ENCODE measurements around the gene IGF1R.

The IGF1R gene

DNA sequence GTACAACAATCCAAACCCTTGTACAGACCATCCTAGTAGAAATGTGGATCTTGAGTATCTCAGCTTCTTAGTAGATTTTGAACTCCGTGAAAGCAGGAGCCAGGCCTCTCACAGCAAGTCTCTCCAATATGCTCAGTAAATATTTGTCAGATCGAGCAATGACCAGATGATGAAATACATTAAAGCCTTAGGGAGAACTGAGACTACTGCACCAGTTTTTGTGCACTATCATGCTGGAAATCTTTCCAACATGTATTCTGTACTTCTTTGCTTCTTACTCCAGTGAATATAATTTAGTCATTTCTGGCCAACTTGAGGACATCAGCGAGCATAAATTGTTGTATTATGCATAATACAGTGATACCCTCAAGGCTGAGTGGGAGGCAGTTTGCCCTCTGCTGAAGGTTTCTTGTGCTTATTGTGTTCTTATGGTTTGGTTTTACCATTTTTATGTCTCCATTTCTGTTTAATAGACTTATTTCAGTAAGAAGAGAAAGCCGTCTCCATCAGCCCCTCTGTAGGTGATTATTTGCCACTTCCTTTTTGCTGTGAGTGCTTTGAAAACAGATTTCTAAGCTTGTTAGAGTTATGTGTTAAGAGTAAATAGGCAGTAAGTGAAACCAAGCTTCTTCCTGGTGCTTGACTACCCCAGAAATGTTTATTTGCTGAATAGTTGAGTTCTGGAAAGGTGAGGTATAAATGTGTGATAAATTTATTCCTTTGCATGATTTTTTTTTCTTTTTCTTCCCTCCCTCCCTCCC lies 212.1 kb downstream of the IGF1R start:
- TF ChIP-seq, protein P1, sequence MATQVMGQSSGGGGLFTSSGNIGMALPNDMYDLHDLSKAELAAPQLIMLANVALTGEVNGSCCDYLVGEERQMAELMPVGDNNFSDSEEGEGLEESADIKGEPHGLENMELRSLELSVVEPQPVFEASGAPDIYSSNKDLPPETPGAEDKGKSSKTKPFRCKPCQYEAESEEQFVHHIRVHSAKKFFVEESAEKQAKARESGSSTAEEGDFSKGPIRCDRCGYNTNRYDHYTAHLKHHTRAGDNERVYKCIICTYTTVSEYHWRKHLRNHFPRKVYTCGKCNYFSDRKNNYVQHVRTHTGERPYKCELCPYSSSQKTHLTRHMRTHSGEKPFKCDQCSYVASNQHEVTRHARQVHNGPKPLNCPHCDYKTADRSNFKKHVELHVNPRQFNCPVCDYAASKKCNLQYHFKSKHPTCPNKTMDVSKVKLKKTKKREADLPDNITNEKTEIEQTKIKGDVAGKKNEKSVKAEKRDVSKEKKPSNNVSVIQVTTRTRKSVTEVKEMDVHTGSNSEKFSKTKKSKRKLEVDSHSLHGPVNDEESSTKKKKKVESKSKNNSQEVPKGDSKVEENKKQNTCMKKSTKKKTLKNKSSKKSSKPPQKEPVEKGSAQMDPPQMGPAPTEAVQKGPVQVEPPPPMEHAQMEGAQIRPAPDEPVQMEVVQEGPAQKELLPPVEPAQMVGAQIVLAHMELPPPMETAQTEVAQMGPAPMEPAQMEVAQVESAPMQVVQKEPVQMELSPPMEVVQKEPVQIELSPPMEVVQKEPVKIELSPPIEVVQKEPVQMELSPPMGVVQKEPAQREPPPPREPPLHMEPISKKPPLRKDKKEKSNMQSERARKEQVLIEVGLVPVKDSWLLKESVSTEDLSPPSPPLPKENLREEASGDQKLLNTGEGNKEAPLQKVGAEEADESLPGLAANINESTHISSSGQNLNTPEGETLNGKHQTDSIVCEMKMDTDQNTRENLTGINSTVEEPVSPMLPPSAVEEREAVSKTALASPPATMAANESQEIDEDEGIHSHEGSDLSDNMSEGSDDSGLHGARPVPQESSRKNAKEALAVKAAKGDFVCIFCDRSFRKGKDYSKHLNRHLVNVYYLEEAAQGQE (IDR thresholded peaks at IDR 0.05; ENCODE audit: insufficient replicate concordance, low read depth) = no peak
- TF ChIP-seq GABPA (IDR thresholded peaks at IDR 0.05; ENCODE audit: low read depth) (no peak), POLR2AphosphoS5 (IDR thresholded peaks at IDR 0.05; ENCODE audit: low read depth) (no peak), SPI1 (IDR thresholded peaks at IDR 0.05; ENCODE audit: borderline replicate concordance, low read depth) (peak; percentile 22; the same call in 1 of the 2 replicates)
- Histone ChIP-seq H3K27me3 (ENCODE audit: insufficient read depth, poor library complexity, severe bottlenecking) (no peaks in the 10 kb centered on the region), H3K4me3 (replicated peaks; ENCODE audit: insufficient read depth, low read length) (no peak overlapping the region), H3K27ac (replicated peaks) (no peak overlapping the region)
- no peak for DNase-seq (ENCODE audit: low read depth in 1 of 2, low spot score in 1 of 2)

DNA sequence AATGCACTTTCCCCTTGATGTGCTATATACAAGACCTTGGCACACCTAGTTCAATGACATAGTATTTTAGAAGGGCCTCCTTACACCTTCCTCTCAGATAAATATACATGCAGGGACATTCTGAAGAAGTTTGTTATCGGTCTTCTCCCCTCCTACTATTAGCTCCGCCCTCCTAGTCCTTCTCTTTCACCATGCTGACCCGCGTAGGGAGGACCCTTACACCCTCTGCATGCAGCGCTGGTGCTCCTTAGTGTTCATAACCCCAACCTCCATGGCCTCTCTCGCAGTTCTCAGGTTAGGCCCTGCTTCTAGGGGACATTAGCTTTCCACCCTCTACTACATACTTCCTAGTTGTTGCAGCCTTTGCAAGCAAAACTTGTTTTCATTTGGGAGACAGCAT lies 212.8 kb downstream of the IGF1R start:
- TF ChIP-seq, protein P1 (IDR thresholded peaks at IDR 0.05; ENCODE audit: insufficient replicate concordance, low read depth) = no peak
- TF ChIP-seq, protein P2, sequence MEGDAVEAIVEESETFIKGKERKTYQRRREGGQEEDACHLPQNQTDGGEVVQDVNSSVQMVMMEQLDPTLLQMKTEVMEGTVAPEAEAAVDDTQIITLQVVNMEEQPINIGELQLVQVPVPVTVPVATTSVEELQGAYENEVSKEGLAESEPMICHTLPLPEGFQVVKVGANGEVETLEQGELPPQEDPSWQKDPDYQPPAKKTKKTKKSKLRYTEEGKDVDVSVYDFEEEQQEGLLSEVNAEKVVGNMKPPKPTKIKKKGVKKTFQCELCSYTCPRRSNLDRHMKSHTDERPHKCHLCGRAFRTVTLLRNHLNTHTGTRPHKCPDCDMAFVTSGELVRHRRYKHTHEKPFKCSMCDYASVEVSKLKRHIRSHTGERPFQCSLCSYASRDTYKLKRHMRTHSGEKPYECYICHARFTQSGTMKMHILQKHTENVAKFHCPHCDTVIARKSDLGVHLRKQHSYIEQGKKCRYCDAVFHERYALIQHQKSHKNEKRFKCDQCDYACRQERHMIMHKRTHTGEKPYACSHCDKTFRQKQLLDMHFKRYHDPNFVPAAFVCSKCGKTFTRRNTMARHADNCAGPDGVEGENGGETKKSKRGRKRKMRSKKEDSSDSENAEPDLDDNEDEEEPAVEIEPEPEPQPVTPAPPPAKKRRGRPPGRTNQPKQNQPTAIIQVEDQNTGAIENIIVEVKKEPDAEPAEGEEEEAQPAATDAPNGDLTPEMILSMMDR (IDR thresholded peaks at IDR 0.05; ENCODE audit: insufficient read depth, low read length) = no peak
- TF ChIP-seq GABPA (IDR thresholded peaks at IDR 0.05; ENCODE audit: low read depth) (no peak), SPI1 (IDR thresholded peaks at IDR 0.05; ENCODE audit: borderline replicate concordance, low read depth) (no peak), POLR2AphosphoS5 (IDR thresholded peaks at IDR 0.05; ENCODE audit: low read depth) (no peak)
- no peak overlapping the region for H3K27ac ChIP-seq (replicated peaks)
- no peak for DNase-seq (ENCODE audit: low read depth in 1 of 2, low spot score in 1 of 2)
- no peaks in the 10 kb centered on the region for H3K27me3 ChIP-seq (ENCODE audit: insufficient read depth, poor library complexity, severe bottlenecking)
- no peak overlapping the region for H3K4me3 ChIP-seq (replicated peaks; ENCODE audit: insufficient read depth, low read length)

DNA sequence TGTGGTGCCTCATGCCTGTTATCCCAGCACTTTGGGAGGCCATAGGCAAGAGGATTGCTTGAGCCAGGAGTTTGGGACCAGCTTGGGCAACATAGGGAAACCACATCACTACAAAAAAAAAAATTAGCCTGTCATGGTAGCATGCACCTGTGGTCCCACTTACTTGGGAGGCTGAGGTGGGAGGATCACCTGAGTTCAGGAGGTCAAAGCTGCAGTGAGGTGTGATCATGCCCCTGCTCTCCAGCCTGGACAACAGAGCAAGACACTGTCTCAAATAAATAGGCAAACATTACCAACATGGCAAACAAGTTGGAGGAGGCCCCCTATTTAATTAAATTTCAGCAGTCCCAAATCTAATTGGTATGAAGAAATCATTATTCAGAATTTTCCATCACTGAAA lies 215.6 kb downstream of the IGF1R start:
- H3K27me3 ChIP-seq (ENCODE audit: insufficient read depth, poor library complexity, severe bottlenecking) = no peaks in the 10 kb centered on the region
- no peak for DNase-seq (ENCODE audit: low read depth in 1 of 2, low spot score in 1 of 2)
- no peak overlapping the region for H3K27ac ChIP-seq (replicated peaks)
- no peak overlapping the region for H3K4me3 ChIP-seq (replicated peaks; ENCODE audit: insufficient read depth, low read length)
- TF ChIP-seq POLR2AphosphoS5 (IDR thresholded peaks at IDR 0.05; ENCODE audit: low read depth) = no peak

DNA sequence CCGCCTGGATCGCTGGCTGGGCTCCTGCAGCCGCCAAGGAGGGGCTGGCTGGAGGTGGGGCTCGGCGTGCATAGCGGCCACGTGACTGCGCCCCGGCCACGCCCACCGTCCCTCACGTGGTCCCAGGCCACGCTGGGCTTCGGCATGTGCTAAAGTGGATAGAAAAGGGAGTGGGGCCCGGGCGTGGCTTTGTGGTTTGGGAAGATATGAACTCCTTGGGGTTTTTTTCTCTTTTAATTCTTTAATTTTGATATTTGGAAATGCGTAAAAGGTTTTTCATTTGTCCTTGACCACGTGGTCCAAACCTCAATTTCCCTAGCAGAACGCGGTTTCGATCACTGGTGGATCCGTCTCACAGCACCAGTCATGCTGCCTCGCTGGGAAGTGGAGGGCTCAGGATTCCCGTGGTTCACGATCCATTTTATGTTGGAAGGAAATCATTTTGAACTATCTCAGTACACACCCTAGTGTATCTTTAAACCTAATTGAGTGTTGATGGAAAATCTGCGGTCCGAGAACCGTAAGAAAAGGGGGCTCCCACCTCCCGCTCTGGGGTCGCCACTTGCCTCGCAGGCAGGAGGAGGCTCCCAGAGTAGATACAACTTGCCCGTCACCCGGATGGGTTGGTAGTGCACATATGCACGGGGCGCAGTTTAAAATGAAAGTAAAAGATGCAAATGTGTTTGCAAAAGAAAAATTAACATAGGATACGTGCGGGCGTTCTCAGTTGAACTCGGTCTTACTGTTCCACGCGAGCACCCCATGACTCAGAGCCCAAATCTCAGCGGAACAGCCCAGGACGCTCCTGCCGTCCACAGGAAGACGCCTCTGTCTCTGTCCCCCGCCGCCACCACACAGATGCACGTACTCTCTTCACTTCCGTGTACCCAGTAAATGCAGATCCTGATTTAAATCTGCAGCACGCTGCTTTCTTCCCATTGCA lies 217.3 kb downstream of the IGF1R start:
- Histone ChIP-seq H3K27ac (replicated peaks) (no peak overlapping the region), H3K4me3 (replicated peaks; ENCODE audit: insufficient read depth, low read length) (peak overlapping the region; percentile 41), H3K27me3 (ENCODE audit: insufficient read depth, poor library complexity, severe bottlenecking) (no peaks in the 10 kb centered on the region)
- peak; percentile 78 for TF ChIP-seq GABPA (IDR thresholded peaks at IDR 0.05; ENCODE audit: low read depth)
- no peak for TF ChIP-seq POLR2AphosphoS5 (IDR thresholded peaks at IDR 0.05; ENCODE audit: low read depth)
- DNase-seq (ENCODE audit: low read depth in 1 of 2, low spot score in 1 of 2) = no peak

DNA sequence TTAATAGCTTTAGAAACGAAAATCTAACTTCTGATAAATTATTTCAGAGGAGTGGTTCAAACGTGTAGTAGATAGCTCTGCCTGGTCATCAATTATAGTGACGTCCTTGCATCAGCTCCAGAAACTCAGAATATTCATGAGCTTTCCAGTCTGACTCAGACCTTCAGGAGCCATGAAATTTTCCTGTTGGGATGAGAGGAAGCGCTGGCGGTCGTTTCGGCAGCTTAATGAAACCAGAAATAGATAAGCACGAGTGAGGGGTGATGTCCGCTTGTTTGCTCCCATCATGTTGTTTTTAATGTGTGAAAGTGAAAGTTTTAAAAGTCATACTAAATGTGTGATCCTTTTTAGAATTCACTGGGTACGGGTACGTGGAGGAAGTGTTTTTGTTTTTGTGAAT lies 218.2 kb downstream of the IGF1R start:
- Histone ChIP-seq H3K4me3 (replicated peaks; ENCODE audit: insufficient read depth, low read length) (no peak overlapping the region), H3K27me3 (ENCODE audit: insufficient read depth, poor library complexity, severe bottlenecking) (no peaks in the 10 kb centered on the region), H3K27ac (replicated peaks) (no peak overlapping the region)
- no peak for TF ChIP-seq GABPA (IDR thresholded peaks at IDR 0.05; ENCODE audit: low read depth)
- TF ChIP-seq SPI1 (IDR thresholded peaks at IDR 0.05; ENCODE audit: borderline replicate concordance, low read depth) = no peak
- TF ChIP-seq, protein P2 (IDR thresholded peaks at IDR 0.05; ENCODE audit: insufficient read depth, low read length) = no peak
- no peak for DNase-seq (ENCODE audit: low read depth in 1 of 2, low spot score in 1 of 2)
